HG03354 (cell line): ENCODE results near the gene SLC52A1.
A peak's percentile ranks its signal among the peaks of the same experiment; 100 is the strongest.

ENCODE experiments used
- ATAC-seq: cut with Tn5 transposase; IDR thresholded peaks from one replicate; pipeline ENCODE4 v1.9.1; 2021; ENCODE audit warnings: mild to moderate bottlenecking; ENCODE audit not compliant: unreplicated experiment, poor library complexity, severe bottlenecking

The SLC52A1 gene

GRCh38 chr17:4997302-4998026 lies 37.8 kb downstream of the SLC52A1 start, which contains the start of the genes INCA1 and KIF1C:
Gene INCA1, minus strand, starts transcription at chr17:4997522. Its CDS starts 3,085 bp downstream, at chr17:4994437.
Gene KIF1C, plus strand, starts transcription at chr17:4997950. Its CDS starts 2,297 bp downstream, at chr17:5000247.
- peak; percentile 87 for ATAC-seq

- ATAC-seq = no peak
These were observed 41.1 kb downstream of the SLC52A1 start for GRCh38 chr17:4994081-4994595.

GRCh38 chr17:4987767-4988567 lies 47.3 kb downstream of the SLC52A1 start:
- ATAC-seq = no peak

- peak; percentile 79 for ATAC-seq
These were observed 48.1 kb downstream of the SLC52A1 start, which contains the start of gene CAMTA2 for GRCh38 chr17:4986951-4987766. Gene CAMTA2, minus strand, starts transcription at chr17:4987675. Its CDS starts 1,453 bp downstream, at chr17:4986222.

GRCh38 chr17:4986403-4986802 lies 48.8 kb downstream of the SLC52A1 start:
- no peak for ATAC-seq
